ENCODE results near the gene CLRN2. TPM values are rescaled to one million over a fixed set of nuclear protein-coding genes. Genes with fewer than 3 reads are reported as not detected.

The CLRN2 gene
- total and polyA plus RNA-seq, 2 of the 4 experiments (the other 2 are of a cell fraction): not detected

Other genes with a start within 250 kb of the CLRN2 start
- gene QDPR, start 3.1 kb upstream of the CLRN2 start, total RNA-seq (2012; rRNA removed): 10.4 and 10.8 TPM in 2 replicates
- 28.4 and 31.1 TPM in 2 replicates for gene QDPR, start 3.1 kb upstream of the CLRN2 start, polyA plus RNA-seq (2012; rRNA removed)
- gene LAP3, start 62.0 kb downstream of the CLRN2 start, total RNA-seq (2012; rRNA removed): 91.6 and 93.0 TPM in 2 replicates
- gene LAP3, start 62.0 kb downstream of the CLRN2 start, polyA plus RNA-seq (2012; rRNA removed): 52.7 and 57.9 TPM in 2 replicates
- gene MED28, start 99.5 kb downstream of the CLRN2 start, total RNA-seq (2012; rRNA removed): 7.2 and 9.3 TPM in 2 replicates
- 8.8 and 9.0 TPM in 2 replicates for gene MED28, start 99.5 kb downstream of the CLRN2 start, polyA plus RNA-seq (2012; rRNA removed)